PC-9 (cell line): ENCODE data around the gene NXF1.

Experiments
- EZH2 ChIP-seq: fragments of 200-600 bp; sonication (generic); IDR thresholded peaks from 2 replicates; pipeline ENCODE4 v1.8.0; 2017; ENCODE audit warnings: antibody characterized with exemption, low read depth
- TF ChIP-seq, protein P1 (sequence below): fragments of 200-600 bp; sonication (generic); conservative IDR thresholded peaks from 2 replicates; pipeline ENCODE4 v1.6.1; 2017; ENCODE audit warnings: mixed run types, antibody characterized with exemption, mild to moderate bottlenecking, moderate library complexity

DNA sequence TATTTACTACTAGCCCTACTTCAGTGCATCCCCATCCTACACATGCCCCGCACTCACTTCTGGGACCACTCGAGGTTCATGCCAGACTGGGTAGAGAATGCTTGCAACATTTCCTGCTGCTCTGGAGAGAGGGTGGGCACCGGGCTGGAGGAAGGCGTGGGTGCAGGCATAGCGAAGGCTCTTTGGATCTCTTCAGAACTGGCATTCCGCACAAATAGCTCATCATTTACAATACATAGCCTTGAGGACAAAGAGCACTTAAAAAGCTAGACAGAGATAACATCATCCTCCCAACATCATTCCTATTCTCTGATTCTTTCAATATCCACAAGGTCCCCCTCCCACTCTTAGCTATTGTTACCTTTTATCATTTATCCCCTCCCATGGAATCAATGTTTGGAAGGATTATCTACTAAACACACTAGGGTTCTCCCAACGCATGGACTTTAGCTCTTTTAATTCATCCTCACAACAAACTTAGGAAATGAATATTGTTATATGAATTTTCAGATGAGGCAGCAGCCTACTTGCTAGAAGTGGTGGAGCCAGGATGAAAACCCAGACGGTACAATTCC lies 11.0 kb downstream of the NXF1 start:
- TF ChIP-seq, protein P1, sequence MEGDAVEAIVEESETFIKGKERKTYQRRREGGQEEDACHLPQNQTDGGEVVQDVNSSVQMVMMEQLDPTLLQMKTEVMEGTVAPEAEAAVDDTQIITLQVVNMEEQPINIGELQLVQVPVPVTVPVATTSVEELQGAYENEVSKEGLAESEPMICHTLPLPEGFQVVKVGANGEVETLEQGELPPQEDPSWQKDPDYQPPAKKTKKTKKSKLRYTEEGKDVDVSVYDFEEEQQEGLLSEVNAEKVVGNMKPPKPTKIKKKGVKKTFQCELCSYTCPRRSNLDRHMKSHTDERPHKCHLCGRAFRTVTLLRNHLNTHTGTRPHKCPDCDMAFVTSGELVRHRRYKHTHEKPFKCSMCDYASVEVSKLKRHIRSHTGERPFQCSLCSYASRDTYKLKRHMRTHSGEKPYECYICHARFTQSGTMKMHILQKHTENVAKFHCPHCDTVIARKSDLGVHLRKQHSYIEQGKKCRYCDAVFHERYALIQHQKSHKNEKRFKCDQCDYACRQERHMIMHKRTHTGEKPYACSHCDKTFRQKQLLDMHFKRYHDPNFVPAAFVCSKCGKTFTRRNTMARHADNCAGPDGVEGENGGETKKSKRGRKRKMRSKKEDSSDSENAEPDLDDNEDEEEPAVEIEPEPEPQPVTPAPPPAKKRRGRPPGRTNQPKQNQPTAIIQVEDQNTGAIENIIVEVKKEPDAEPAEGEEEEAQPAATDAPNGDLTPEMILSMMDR = no peak
- TF ChIP-seq EZH2 = no peak
